NCI-H460 (cell line): ENCODE data around the gene PEAK1. TPM values are rescaled to one million over a fixed set of nuclear protein-coding genes. Genes with fewer than 3 reads are reported as not detected.
A peak's percentile ranks its signal among the peaks of the same experiment; 100 is the strongest.

Experiments used
- DNase-seq: peaks from one replicate; pipeline ENCODE4 v3.0.0-alpha.2; 2016; ENCODE audit warnings: low read depth; ENCODE audit errors: extremely low read depth
- total RNA-seq: library from RNA; depleted of rRNA; stranded (reverse); fragments of >200 nt; shearing (Covaris generic); gene quantifications from 2 replicates; pipeline ENCODE4 v1.2.3, GENCODE V29; 2014

Gene PEAK1
- total RNA-seq, 1 experiment from 2014 or later = 3.8 TPM

GRCh38 chr15:77144026-77144425 lies 275.9 kb downstream of the PEAK1 start:
- no peak for DNase-seq

DNA sequence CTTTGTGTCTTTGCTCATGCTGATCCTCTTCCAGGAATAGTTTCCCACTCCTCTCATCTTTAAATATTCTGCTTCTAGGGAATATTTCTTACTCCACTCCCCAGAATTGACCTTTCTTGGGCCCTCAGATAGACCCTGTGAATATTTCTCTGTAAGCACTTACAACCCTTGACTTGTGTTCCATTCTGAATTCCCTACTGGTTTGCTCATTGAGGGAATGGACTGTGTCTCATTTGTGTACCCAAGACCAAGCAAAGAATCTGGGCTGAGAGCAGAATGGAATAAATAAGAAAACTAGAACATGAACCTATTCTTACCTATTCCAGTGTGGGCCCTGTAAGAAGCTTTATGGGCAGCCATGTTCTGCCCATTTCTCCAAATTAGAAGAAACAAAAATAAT lies 276.3 kb downstream of the PEAK1 start:
- DNase-seq = no peak

DNA sequence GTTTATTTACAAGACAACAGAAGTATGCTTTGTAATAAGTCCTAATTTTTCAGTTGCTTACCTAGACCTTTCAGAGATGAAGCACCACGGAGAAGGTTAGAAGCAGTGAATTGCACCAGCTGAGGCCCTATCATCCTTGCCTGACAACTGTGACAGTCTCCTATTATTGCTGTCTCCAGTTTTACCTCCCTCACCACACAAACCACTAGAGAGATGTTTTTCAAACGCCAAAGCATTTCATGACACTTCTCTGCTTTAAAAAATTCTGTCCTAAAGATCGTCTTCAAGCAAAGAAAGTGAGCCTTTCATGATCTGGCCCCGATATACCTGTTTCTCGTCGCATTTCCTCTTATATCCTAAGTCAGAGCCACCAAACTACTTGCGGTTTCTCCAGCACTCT lies 276.7 kb downstream of the PEAK1 start:
- no peak for DNase-seq

- no peak for DNase-seq
Measured at GRCh38 chr15:77140220-77140619, 279.7 kb downstream of the PEAK1 start.

- DNase-seq = no peak
Measured at GRCh38 chr15:77139312-77139711, 280.6 kb downstream of the PEAK1 start.

- no peak for DNase-seq
Measured at GRCh38 chr15:77138167-77138522, 281.8 kb downstream of the PEAK1 start.

DNA sequence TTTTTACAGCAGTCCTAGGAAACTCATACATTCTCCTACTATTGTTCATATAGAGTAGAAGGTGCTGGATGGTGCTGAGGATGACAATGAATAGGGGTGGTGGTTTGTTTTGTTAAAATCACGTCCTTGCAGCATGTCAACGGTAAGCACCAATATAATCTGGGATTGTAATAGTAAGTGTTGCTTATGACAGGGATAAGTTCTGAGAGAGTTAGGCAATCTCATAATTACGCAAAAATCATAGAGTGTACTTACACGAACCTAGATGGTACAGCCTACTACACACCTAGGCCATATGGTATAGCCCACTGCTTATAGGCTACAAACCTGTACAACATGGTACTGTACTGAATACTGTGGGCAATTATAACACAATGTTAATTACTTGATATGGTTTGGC lies 284.7 kb downstream of the PEAK1 start:
- DNase-seq = no peak

GRCh38 chr15:77130315-77130930 lies 289.5 kb downstream of the PEAK1 start:
- DNase-seq = no peak

GRCh38 chr15:77127626-77128025 lies 292.3 kb downstream of the PEAK1 start:
- no peak for DNase-seq

- no peak for DNase-seq
Measured at GRCh38 chr15:77126529-77127326, 293.2 kb downstream of the PEAK1 start.

- no peak for DNase-seq
Measured at GRCh38 chr15:77123854-77124253, 296.1 kb downstream of the PEAK1 start.

DNA sequence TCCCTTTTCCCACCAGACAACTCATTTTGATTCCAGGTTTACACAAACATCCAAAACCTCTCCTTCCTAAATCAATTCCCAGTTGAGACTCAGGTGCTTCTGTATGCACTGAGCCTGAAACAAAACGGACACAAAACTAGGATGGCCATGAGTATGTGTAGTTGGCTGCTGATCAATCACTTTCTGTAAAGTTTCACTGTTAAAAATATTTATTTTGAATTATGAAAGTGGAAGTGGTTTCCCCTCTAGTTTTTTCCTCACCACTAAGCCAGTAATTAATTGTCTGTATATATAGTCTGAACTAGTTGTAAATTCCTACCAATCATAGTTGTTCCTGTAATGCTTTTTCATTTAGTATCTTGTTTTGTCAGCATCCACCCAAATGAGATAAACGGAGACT lies 297.3 kb downstream of the PEAK1 start:
- no peak for DNase-seq

DNA sequence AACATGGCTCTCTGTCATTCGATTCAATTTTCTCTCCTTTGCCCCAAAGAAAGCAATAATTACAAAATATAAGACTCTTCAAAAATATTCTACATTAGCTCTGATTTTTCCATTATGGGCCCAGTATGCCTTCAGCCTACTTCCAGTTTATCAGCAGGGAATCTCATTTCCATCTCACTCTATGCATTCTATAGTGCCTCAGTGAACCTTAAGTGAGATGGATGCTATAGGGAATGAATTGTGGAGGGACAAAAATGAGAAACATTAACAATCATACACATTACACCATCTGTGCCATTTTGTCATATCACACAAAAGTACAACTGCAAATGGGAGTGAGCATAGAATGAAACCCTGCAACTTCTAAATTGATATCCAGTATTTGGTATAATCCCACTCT lies 298.3 kb downstream of the PEAK1 start:
- DNase-seq = no peak

GRCh38 chr15:77120576-77120975 lies 299.3 kb downstream of the PEAK1 start:
- no peak for DNase-seq

DNA sequence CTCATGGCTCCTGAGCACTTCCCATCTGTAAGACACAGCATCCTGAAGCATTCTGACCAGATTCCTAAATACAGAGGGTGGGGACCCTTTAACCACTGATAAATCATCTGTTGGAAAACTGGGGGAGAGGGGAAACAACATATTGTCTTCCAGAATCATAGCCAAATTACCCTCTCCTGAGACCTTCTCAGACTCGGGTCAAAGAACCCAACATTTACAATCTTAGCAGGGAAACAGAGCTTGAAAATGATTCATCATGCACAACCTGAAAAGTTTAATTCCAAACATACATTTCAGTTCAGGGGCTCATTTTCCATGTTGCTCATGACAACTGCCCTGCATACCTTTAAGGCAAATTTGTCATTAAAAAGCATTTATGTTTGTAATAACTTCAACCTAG lies 300.5 kb downstream of the PEAK1 start:
- DNase-seq = no peak

GRCh38 chr15:77118882-77119321 lies 301.0 kb downstream of the PEAK1 start:
- peak; percentile 52 for DNase-seq

DNA sequence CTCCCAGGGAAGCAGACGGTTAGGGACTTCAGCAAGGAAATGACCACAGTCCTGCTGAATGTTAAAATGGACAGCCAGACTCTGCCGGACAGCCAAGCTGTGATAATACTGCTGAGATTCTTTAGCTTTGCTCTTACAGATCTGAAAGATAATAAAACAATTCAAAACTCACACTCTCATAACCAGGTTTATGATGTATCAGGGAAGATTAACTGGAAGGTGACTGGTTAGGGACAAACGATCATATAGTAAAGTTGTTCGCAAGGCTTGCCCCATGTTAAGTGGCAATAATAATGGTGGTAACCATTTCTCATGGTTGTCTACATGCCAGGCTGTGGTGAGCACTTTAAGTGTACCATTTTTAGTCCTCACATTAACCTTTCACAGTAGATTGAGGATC lies 304.7 kb downstream of the PEAK1 start:
- DNase-seq = no peak

GRCh38 chr15:77112838-77113504 lies 306.9 kb downstream of the PEAK1 start:
- no peak for DNase-seq

GRCh38 chr15:77111789-77112188 lies 308.1 kb downstream of the PEAK1 start:
- DNase-seq = no peak

DNA sequence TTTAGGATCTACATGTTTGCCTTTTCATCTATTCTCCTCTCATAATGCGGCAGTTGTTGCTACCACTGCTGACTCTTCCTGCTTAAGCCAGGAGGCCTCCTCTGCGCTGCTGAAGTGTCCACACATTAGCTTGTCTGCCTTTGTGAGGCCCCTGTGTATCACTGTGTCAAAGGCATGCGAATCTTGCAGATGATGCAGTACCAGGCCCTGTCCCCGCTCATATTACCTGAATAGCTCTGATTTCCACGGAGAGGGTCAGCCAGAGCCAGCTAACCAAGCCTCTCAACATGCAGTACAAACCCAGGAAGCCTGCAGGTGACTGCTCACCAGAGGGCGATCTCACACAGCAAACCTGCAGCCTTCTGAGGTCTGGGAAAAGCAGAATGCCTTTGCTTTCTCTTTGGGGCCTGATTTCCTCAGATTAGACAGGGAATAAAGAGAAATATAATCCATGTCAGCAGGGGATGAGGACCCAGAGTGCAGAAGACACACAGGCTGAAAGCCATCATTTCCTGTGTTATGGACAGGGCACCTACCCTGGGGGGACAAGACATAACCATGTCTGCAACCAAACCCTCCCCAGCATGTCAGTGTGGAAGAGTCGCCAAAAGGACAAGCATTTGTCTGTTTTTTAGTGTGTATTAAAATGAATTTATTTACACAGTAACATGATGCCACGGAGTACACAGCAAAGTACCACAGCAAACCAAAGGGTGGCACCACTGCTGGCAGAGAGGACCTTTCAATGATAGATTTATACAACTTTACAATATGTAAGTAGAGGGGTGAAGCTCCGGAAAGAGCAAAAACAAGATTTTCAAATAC lies 312.2 kb downstream of the PEAK1 start:
- DNase-seq = peak; percentile 24

GRCh38 chr15:77107068-77107467 lies 312.8 kb downstream of the PEAK1 start:
- no peak for DNase-seq
